ENCODE measurements around the gene CHP1.
"Not testable (repeated sequence)": the region's sequence is repeated elsewhere in the genome, so short reads cannot be mapped to it uniquely, and the experiment has no call there.

CHP1 gene

GRCh38 chr15:41258750-41259471 lies 27.8 kb downstream of the CHP1 start:
- DNase-seq = no peak

GRCh38 chr15:41259546-41260189 lies 28.6 kb downstream of the CHP1 start:
- DNase-seq = no peak

GRCh38 chr15:41260924-41261323 lies 29.9 kb downstream of the CHP1 start:
- DNase-seq = not testable (repeated sequence)

GRCh38 chr15:41262571-41262970 lies 31.5 kb downstream of the CHP1 start:
- no peak for DNase-seq

GRCh38 chr15:41263891-41264351 lies 32.9 kb downstream of the CHP1 start:
- DNase-seq = no peak

GRCh38 chr15:41269887-41270286 lies 38.8 kb downstream of the CHP1 start:
- no peak for DNase-seq

GRCh38 chr15:41276831-41277230 lies 45.8 kb downstream of the CHP1 start:
- DNase-seq = no peak

GRCh38 chr15:41278319-41278718 lies 47.3 kb downstream of the CHP1 start:
- no peak for DNase-seq

GRCh38 chr15:41279535-41280283 lies 48.6 kb downstream of the CHP1 start:
- DNase-seq = no peak

- no peak for DNase-seq
These were observed 50.2 kb downstream of the CHP1 start for GRCh38 chr15:41281236-41281635.

- DNase-seq = not testable (repeated sequence)
These were observed 51.4 kb downstream of the CHP1 start for GRCh38 chr15:41282436-41282835.

- not testable (repeated sequence) for DNase-seq
These were observed 52.0 kb downstream of the CHP1 start for GRCh38 chr15:41282980-41283652.

GRCh38 chr15:41283653-41284426 lies 52.8 kb downstream of the CHP1 start:
- DNase-seq = peak; percentile 98

- peak; percentile 3 for DNase-seq
These were observed 53.5 kb downstream of the CHP1 start for GRCh38 chr15:41284427-41285177.

- no peak for DNase-seq
These were observed 54.2 kb downstream of the CHP1 start for GRCh38 chr15:41285285-41285684.

GRCh38 chr15:41286665-41287333 lies 55.7 kb downstream of the CHP1 start:
- DNase-seq = no peak

- no peak for DNase-seq
These were observed 57.4 kb downstream of the CHP1 start for GRCh38 chr15:41288464-41288863.

GRCh38 chr15:41289953-41290352 lies 58.9 kb downstream of the CHP1 start:
- DNase-seq = no peak

- DNase-seq = no peak
These were observed 60.1 kb downstream of the CHP1 start for GRCh38 chr15:41291065-41291631.

- DNase-seq = no peak
These were observed 61.5 kb downstream of the CHP1 start for GRCh38 chr15:41292521-41292920.

GRCh38 chr15:41301139-41301538 lies 70.1 kb downstream of the CHP1 start:
- not testable (repeated sequence) for DNase-seq

Measured in CD4-positive, alpha-beta T cell treated with Interleukin-6 for 4 hours (primary cell).